GM12864 (cell line): ENCODE results near the gene ZFPM1.

Experiments
- DNase-seq: peaks from one replicate; pipeline ENCODE4 v3.0.0-alpha.2; 2011; ENCODE audit warnings: low read depth
- H3K4me3 ChIP-seq: 2 replicates; pipeline ENCODE4 v1.5.1; 2011; ENCODE audit warnings: mild to moderate bottlenecking, low read depth, low read length, control low read depth
- TF ChIP-seq, protein P1 (sequence below): IDR thresholded peaks from 2 replicates; pipeline ENCODE4 v1.5.1; 2011; ENCODE audit warnings: low read depth, mild to moderate bottlenecking, moderate library complexity, low read length, control low read depth, inconsistent platforms; ENCODE audit errors: missing control alignments

ZFPM1 gene

GRCh38 chr16:88448461-88449266 lies 4.4 kb upstream of the ZFPM1 start:
- H3K4me3 ChIP-seq, result no peak overlapping the region; the same call in 1 of the 2 replicates
- DNase-seq, result no peak
- TF ChIP-seq, protein P1, sequence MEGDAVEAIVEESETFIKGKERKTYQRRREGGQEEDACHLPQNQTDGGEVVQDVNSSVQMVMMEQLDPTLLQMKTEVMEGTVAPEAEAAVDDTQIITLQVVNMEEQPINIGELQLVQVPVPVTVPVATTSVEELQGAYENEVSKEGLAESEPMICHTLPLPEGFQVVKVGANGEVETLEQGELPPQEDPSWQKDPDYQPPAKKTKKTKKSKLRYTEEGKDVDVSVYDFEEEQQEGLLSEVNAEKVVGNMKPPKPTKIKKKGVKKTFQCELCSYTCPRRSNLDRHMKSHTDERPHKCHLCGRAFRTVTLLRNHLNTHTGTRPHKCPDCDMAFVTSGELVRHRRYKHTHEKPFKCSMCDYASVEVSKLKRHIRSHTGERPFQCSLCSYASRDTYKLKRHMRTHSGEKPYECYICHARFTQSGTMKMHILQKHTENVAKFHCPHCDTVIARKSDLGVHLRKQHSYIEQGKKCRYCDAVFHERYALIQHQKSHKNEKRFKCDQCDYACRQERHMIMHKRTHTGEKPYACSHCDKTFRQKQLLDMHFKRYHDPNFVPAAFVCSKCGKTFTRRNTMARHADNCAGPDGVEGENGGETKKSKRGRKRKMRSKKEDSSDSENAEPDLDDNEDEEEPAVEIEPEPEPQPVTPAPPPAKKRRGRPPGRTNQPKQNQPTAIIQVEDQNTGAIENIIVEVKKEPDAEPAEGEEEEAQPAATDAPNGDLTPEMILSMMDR, result no peak

DNA sequence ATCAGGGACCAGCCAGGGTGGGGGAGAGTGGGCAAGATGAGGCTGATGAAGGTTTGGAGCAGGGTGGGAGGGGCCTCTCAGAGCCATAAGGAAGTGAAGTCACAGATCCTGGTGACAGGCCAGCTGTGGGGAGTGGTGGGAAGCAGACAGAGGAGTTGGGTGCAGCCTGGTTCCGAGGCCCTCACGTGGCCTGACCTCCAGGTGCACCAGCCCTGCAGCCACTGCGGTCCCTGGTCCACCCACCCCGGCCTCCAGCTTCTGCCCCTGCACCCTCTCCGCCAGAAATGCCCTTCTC lies 3.9 kb upstream of the ZFPM1 start:
- DNase-seq, result no peak
- TF ChIP-seq, protein P1, result no peak

GRCh38 chr16:88451586-88452481 lies 1.2 kb upstream of the ZFPM1 start:
- 0 out of 2 replicates have a peak overlapping the region, but pooled peaks have one; percentile 49 for H3K4me3 ChIP-seq
- TF ChIP-seq, protein P1, result no peak
- no peak for DNase-seq

More for the DNA sequence above, 3.9 kb upstream of the ZFPM1 start:
- H3K4me3 ChIP-seq, result no peak overlapping the region

- peak overlapping the region; percentile 49 for H3K4me3 ChIP-seq
- TF ChIP-seq, protein P1, result no peak
- DNase-seq, result peak; percentile 61
These were observed 431 bp upstream of the ZFPM1 start for GRCh38 chr16:88452482-88453216.

- TF ChIP-seq, protein P1, result no peak
- H3K4me3 ChIP-seq, result peak overlapping the region; percentile 53
- no peak for DNase-seq
These were observed 787 bp downstream of the ZFPM1 start for GRCh38 chr16:88453611-88454522.

DNA sequence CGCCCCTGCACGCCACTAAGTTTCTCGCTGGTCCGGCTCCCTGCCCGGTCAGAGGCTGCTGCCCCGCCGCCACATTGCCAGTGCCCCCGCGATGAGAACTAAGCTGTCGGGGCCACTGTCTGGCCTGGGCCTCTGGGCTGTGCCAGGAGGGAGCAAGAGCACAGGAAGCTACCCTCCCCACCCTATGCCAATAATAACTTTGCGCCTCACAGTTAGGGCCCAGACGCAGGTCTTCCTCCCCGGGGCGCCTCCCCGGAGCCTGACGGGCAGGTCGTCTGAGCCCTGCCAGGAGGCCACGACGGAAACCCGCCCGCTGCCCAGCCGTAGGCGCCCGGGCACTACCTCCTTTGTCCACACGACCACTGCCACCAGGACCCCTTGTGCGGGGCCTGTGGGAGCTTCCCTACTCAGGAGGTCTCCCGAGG lies 1.5 kb downstream of the ZFPM1 start:
- TF ChIP-seq, protein P1, result no peak
- no peak for DNase-seq
- peak overlapping the region; percentile 53 for H3K4me3 ChIP-seq
